CD4-positive, alpha-beta T cell treated with Interleukin-10 for 1 hour (primary cell): ENCODE measurements around the gene ABHD14A.

Source experiments
- DNase-seq: peaks from one replicate; pipeline ENCODE4 v3.0.0-alpha.2; 2020

The ABHD14A gene

DNA sequence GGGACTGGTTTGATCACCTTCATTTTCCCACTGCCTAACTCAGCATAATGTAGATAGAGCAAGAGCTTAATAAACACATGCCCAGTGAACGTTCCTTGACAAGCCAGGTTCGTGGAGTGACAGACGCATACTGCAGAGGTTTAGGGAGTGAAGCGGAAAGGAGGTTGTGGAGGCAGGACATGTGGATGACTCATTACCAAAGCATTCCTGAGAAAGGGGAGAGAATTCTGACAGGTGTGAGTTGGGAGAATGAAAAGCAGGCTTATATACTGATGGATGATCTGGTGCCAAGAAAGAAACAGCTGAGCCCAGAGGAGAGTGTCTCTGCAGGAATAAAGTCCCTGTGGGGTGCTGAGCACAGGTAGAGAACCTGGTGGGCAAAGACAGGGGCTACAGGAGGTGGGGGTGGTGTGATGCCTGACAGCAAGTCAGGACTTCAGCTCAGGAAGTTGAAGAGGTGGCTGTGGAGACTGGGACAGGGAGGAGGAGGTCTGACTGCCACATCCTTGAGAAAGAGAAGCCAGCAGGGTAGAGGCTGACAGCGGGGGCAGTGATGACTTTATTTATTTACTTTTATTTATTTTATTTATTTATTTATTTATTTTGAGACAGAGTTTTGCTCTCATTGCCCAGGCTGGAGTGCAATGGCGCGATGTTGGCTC lies 23.2 kb downstream of the ABHD14A start:
- DNase-seq, result no peak

DNA sequence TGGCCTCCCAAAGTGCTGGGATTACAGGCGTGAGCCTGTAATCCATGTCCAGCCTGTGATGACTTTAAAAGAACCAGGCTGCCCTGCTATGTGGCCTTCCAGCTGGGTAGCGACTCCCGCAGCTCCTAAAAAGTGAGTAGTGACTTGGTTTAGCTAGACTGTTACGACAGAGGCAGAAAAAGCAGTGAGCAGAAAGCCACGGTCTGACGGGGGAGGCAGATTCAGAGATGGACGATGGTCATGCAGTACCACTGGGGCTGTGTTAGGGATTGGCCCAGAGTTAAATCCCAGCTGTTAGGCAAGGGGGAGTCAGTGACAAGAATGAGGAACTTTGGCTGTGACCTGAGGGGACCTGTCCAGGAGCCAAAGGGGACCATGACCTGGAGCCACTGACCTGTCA lies 23.9 kb downstream of the ABHD14A start:
- no peak for DNase-seq

DNA sequence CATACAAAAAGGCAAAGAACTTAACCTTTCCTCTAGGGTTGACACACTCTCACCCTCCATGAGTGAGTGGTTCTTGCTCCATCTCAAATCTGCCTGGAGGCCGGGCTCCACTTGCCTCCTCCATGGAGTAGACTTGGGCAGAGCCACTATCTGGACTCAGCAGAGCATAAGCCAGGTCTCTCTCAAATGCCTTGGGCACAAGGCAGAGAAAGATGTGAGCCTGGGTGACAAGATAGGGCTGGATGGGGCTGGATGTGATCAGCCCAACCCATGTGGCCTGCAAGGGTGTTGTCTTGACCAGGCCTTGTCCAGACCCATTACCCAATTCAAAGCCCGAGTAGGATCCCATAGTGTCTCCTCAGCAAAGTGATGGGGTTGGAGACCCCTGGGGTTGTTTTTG lies 25.0 kb downstream of the ABHD14A start:
- DNase-seq, result no peak

DNA sequence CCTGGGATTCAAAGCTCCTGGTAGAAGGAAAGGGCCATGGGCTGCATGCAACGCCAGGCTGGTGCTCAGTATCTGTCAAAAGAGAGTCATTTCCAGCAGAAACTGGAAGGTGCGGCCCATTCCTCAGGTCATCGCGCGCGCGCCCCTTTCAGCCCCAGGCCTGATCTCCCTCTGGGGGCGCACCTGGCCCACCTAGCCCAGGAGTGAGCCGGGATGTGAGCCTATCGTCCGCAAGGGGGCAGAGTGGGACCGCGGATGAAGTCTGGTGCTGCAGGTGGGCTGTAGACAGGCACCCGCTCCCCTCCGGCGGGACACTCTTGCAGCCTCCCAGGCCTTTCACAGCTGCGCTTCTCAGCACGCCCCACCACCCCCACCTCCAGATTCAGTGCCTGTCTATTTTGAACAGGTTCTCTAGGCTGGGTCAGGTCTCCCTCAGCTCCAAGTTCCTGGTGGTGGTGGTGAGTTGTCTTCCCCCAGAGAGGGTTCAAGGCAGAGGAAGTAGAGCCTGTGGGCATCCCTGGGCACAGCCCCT lies 26.6 kb downstream of the ABHD14A start:
- DNase-seq, result peak; percentile 89

DNA sequence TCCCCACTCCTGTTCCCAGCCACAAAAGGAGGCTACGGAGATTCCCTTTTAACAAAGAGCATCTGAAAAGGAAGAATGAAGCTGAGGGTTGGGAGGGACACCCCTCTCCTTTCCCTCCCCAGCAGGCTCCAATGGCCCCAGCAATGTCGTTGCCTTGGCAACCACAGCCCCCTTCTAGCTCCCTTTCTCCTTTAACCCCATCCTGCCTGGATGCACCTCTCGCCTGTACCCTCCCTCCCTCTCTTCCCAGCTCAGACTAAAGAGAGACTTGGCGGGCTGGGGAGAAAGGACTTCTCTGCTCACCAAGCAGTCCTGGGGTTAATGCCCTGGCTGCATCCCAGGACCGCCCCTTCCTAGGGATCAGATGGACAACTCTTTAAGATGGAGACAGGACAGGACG lies 27.9 kb downstream of the ABHD14A start:
- no peak for DNase-seq

DNA sequence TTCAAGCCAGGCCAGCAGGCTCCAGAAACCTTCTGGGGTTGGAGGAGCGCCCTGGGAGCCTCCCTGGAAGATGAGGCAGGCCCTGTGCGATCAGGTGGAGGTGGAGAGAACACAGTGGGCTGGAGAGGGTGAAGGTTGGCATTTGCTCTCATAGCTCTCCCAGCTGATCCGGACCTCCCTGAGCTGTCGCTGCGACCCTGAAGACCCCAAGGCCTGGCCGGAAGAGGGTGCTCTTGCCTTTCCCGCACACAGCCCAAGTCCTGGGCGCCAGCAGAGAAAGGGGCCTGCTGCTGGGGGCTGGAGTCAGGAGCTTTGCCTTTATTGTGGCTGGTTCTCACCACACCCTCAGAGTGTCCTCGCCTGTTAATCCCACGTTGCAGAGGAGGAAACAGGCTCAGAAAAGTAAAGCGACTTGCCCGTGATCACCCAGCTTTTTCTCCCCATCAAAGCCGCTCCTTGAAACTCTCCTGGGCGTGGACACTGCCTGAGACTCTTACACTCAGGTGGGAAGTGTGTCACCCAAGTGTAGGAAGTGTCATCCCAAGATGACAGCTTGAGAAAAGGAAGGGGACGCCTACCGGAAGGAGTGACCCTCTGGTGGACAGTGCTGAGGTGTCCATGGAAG lies 29.4 kb downstream of the ABHD14A start:
- DNase-seq, result no peak

DNA sequence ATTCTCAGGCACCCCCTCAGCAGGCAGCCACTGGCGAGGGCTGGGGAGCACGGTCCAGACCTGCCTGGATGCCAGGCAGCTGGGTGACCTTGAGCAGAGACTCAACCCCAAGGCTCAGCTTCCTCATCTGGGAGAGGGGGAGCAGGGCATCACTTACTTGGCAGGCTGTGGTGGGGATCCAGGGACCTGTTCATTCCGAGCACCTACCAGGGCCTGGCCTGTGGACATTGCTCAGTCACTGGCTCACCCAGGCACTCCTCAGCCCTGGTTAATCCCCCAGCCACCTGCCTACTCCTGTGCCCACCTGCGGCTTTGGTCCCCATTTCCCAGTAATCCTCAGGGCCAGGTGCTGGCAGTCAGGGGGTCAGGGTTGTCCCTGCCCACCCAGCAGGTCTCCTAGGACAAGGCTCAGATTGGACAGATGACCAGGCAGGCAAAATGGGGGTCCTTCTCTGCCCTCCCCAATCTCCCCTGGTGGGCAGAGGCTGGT lies 30.1 kb downstream of the ABHD14A start:
- DNase-seq, result no peak

DNA sequence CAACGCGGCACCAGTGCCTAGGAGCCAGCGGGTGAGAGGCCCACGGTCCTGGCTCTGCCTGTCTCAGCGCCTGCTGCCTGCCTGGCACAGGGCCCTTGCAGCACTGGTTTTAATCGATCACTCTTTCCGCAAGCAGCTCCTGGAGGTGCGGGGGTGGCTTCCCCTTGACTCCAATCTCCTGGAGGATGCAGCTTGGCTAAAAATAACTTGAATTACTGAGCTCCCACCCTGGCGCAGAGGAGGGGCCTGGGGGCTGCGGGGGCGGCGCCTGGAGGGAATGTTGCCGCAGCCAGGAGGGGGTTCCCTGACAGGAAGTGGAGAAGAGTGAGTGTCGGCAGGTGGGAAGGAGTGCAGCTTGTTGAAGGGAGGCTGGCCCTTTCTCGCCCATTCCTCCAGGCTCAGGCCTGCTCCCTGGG lies 30.7 kb downstream of the ABHD14A start:
- DNase-seq, result no peak

DNA sequence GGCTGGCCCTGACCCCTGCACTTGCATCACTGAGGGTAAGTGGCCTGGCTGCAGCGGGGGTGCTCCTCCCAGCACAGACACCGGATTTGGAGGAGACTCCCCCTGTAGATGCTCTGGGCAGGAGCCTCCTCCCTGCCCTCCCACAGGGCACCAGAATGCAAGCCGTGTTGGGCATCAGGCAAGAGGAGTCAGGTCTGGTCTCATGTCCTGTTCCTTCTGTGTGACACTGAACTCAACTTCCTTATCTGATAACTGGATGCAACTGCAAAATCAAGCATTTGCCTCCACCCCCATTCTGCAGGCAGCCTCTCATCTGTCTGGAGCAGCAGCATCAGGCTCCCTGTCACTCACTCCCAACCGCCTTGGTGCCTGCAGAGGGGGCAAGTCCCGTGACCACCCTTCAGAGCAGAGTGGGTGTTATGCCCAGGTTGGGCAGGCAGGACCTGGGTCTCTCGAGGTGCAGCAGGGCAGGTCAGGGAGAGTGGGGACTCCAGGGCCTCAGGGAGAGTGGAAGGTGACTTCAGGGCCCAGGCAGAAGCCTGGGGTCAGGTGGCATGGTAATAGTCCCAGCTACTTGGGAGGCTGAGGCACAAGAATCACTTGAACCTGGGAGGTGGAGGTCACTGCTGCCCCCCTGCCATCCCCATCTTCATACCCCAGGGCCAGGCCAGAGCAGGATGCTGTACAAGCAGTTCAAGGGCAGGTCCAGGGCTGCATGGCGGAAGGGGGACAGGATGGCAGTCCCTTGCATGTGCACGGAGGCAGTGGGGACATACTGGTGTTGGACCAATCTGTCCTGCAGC lies 31.4 kb downstream of the ABHD14A start:
- DNase-seq, result no peak

DNA sequence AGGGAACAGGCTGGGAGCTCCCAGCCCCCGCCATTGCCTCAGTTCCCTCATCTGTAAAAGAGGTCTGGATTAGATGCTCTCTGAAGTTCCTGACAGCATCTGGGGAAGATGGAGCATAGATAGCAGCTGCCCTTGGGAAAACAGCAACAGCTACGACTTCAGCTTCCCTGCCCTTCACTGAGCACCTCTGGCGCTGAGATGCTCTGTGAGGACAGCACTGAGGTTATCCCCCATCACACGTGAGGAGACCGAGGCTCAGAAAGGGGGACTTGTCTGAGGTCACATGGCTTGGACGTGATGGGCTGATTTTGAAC lies 31.9 kb downstream of the ABHD14A start:
- no peak for DNase-seq

DNA sequence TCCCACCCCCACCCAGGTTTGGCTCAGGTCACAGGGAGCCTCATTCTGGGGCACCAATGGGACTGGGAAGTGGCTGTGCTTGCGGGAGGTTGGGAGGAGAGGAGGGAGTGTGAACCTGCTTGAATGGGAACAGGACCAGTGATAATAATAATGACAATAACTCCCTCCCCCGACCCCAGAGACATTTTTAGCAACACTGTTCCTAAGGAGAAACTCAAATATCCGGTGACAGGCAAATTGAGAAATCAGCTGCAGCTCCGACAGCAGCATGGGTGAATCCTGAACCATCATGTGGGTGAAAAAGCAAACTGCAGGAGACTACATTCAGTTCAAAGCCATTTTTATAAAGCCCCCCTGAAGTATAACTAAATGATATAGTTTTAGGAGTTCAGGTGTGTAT lies 32.4 kb downstream of the ABHD14A start:
- DNase-seq, result no peak

DNA sequence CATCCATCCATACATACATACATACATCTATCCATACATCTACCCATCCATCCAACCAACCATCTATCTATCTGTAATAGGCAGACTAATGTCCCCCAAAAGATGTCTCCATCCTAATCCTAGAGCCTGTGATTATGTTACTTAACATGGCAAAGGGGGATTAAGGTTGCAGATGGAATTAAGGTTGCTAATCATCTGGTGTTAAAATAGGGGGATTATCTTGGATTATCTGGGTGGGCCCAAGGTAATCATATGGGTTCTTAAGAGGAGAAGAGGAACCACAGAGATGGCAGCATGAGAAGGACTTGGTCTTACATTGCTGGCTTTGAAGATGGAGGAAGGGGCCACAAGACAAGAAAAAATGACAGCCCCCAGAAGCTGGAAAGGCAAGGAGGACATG lies 35.6 kb downstream of the ABHD14A start:
- DNase-seq, result no peak

DNA sequence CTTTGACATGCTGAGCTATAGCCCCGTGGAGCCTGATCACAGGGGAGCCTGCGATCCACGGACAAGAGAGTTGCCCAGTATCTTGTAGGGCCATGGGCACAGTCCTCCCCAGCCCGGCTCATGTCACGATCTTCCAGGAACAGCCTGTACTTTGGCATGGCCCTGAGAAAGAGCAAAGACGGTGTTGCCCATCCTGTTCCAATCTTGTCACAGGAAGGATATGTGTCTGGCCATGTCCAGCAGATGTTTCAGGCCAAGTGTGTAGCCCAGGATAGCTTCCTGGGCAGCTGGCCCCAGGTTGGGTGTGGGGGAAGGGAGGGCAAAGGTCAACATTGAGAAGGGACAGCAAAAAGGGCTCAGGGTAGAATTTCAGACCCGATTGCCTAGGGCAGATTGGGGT lies 37.8 kb downstream of the ABHD14A start:
- DNase-seq, result no peak

DNA sequence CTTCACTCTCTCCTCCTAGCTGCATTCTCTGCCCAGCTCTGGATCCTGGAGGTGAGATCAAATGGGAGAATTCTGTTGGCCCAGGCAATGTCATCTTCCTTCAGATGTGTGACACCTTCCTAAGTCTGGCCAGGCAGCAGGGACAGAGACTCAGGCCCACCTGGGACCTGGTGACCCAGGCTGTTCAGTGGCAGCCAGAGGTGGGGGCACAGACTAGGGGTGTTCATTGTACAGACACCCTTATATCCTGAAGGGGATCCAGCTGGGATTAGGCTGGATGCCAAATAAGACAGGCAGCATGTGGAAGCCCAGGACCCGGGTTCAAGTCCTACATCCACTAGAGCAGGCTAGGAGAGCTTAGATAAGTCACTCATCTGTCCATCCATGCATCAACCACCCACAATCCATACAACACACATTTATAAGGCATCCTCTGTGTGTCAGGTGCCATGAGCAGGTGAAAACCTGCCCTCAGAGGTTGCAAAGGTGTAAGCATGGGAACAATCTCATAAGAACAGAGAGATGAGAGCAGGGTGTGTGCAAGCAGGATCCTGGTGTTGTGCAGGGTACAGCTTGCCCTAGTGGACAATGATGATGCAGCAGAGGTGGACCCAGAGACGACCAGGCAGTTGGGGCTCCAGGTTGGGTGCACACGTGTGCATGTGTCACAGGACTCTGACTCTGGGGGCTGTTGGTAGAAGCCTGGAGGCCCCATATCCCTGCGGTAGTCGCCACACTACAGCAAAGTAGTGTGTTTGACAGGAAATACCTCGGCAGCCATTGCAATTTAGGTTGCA lies 39.1 kb downstream of the ABHD14A start:
- DNase-seq, result no peak

DNA sequence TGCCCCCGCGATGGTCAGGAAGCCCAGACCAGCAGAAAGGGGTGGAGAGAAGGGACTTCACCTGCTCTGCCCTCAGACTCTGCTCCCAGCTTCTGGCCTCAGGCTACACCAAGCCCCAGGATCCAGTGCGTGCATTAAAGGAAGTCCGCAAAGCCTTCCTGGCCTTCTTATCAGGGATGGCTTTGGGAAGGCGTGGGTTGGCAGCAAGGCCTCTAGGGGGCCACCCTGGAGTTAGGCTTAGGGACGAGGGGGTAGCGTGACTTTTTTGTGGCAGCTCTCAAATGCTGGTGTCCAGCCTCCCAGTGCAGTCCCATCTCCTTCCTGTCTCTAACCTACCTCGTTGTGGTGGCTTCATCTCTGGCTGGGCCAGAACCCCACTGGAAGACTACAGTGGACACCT lies 39.7 kb downstream of the ABHD14A start:
- DNase-seq, result no peak

DNA sequence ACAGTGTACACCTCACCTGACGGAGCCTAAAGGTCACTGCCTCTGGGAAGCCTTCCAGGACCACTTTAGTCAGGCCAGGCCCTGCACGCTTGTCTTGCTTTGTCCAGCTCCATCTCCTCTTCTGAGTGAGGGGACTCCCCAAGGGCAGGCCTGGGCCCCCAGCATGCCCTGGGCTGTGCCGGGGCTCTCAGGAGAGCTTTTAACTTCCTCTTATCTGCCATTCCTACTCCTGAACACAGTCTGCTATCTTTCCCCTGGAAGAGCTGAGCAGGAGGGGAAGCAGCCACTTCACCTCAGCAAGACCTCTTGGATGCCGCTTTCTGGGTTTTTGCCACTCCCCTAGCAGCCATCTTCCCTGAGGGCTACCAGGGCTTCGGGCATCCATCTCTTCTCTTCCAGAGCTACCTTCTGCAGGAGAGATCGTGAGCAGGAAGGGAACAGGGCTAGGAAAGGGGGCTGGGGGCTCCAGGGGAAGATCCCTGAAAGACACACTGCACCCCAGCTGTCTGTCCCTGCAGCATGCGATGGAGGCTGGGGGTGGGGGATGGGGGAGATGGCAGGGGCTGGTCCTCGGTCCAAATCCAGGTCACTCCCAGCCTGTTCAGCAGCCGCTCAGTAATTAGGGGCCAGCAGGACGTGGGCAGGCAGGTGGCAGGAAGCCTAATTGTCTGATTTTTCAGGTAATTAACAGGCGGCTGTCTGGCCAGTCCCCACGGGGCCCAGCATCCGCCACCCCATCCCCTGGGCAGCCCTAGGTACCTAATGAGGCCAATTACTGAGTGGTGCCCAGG lies 40.8 kb downstream of the ABHD14A start:
- DNase-seq, result no peak

DNA sequence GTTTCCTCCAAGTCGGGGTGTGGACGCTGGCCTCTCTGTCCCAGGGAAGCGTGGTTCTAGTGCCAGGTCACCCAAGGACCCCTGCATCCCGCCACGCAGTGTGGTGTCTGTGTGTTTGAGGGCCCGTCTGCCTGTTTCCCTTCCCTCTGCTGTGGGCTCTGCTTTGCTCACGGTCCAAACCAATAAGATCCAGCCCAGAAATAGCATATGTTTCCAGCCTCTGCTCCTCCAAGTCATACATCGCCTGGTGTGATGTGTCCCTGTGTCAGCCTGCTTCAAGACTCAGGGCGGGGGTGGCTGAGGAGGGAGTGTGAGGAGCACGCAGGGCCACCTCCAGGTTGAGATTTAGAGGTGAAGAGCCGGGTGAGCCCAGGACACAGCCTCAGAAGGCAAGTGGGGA lies 42.7 kb downstream of the ABHD14A start:
- no peak for DNase-seq

DNA sequence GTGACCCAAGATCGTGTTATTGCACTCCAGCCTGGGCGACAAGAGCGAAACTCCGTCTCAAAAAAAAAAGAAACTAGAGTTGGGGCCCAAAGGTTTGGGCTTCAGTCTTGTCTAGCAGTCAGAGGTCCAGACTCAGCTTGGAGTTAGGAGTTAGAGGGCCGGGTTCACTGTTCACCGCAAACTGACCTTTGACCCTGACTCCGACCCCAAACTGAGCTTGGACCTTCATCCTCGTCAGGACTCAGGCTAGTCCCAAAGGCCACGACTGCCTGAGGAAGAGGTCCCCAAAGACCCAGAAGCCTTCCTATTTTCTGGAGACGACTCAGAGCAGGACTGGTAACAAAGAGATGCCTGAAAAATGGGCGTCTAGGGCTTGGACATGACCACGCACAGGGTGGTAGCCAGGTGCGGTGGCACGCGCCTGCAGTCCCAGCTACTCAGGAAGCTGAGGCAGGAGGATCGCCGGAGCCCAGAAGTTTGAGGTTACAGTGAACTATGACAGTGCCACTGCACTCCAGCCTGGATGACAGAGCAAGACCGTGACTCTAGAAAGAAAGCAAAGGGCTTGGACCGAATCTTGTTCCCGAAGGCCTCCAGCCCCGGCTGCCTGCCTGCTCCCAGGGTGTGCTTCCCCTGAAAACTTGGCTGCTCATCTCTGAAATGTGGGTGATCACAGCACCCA lies 43.6 kb downstream of the ABHD14A start:
- DNase-seq, result no peak

DNA sequence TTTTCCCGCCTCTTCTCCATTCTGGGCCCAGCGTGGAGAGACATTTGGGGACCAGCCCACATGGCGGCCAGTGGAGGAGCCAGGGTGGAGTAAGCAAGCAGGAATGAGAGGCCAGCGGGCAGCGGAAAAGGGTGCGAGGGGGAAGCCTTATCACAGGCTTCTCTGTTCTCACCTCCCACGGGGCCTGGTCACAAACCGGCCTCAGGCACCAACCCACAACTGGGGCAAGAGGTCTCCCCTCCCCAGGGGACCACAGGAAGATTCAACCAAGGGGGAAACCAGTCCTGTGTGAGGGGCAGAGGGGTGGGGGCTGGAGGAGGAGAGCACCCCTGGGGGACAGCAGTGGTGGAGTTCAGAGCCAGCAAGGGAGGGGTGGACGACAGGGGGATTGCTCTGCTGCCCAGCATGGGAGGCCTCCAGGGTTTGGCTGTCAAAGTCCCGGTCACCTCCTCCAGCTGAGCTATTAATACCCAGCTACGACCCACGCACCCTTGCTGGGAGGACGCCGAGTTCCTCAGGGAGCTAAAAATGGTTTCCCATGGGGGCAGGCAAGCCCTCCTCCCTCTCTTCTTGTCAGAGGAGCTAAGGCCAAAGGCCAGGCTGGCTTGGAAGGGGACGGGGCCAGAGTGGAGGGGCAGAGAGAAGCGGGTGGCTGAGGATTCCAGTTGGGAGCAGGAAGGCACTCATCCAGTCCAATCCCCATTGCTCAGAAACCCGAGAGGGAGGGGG lies 44.7 kb downstream of the ABHD14A start:
- DNase-seq, result no peak

DNA sequence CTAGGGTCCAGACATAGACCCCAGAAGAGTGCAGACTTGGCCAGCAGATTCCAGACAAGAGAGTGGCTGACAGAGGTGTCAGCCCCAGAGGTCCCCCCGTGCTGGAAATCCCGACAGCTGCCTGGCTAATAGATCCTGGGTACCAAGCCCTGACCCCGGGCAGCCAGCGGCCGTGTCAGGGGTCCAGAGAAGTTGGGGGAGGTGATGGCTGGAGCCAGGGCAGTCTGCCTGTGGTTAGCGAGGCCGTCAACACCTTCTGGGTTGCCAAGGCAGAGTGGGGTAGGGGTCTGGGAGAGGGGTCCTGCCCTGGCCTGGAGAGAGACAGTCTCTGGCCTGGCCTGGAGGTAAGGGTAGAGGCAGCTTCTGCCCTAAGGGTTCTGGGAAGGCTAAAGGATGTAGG lies 45.9 kb downstream of the ABHD14A start:
- no peak for DNase-seq
